Measurements from ENCODE around the gene C1orf216. TPM values are rescaled to one million over a fixed set of nuclear protein-coding genes. Genes with fewer than 3 reads are reported as not detected.
"Not testable (repeated sequence)": the region's sequence is repeated elsewhere in the genome, so short reads cannot be mapped to it uniquely, and the experiment has no call there.

C1orf216 gene
- total RNA-seq, 5 donors from 2014 or later (not counting 1 experiment from before 2014, with no cell fraction given), result 4.1 to 10.7 (median 7.3) TPM

GRCh38 chr1:35717911-35718476, 690 bp downstream of the C1orf216 start:
- H3K27ac Mint-ChIP-seq, result peak overlapping the region; percentile 3 to 62
- Histone ChIP-seq H3K27ac (ENCODE audit: low read length) (no peak overlapping the region), H3K36me3 (ENCODE audit: control insufficient read depth in 2 of 2, extremely low read depth in 1 of 2, insufficient read depth in 1 of 2, low read length in 1 of 2) (no peaks in the 10 kb centered on the region), H3K4me3 (ENCODE audit: control insufficient read depth in 1 of 2, extremely low read depth in 1 of 2, low read length in 1 of 2) (peak overlapping the region; percentile 76 to 87), H3K9me3 (no peaks in the 10 kb centered on the region), H3K27me3 (replicated peaks in 1 of 2; ENCODE audit: control insufficient read depth in 2 of 2, extremely low read depth in 1 of 2, insufficient read depth in 2 of 2, low read length in 1 of 2) (no peaks in the 10 kb centered on the region), H3K4me1 (ENCODE audit: control insufficient read depth in 1 of 2, extremely low read depth in 1 of 2, insufficient read depth in 2 of 2, low read length in 2 of 2) (peaks cover 3 to 40% of the 10 kb centered on the region in 2 experiments)
- WGBS (ENCODE audit: insufficient coverage), result 15% methylated on average over 2 of the region's 10 CpGs
- no peak for DNase-seq
- no peaks in the 10 kb centered on the region for H3K27me3 Mint-ChIP-seq
- CTCF ChIA-PET, result interaction anchor here in 1 of 2 donors (0.5 to 1.0 kb wide), 2 partner anchors 9 to 71 kb away, joined by 3 to 4 read pairs; no protein-coding TSS in a partner anchor
- H3K9me3 Mint-ChIP-seq, result no peaks in the 10 kb centered on the region
- peak overlapping the region; percentile 88 to 97 (median 91) for H3K4me3 Mint-ChIP-seq
- peaks cover 31 to 42% (median 32%) of the 10 kb centered on the region in 3 donors for H3K4me1 Mint-ChIP-seq
- H3K36me3 Mint-ChIP-seq, result peaks cover 5% of the 10 kb centered on the region
- POLR2A ChIA-PET, result no interaction called here
- no peak for ATAC-seq (replicated peaks in 1 of 4)

- WGBS (ENCODE audit: insufficient coverage), result 43% methylated on average over 15 of the region's 15 CpGs
- Mint-ChIP-seq H3K9me3 (no peaks in the 10 kb centered on the region), H3K27ac (no peak overlapping the region), H3K36me3 (peaks cover 5% of the 10 kb centered on the region), H3K27me3 (no peaks in the 10 kb centered on the region), H3K4me3 (peak overlapping the region in 1 of 3 donors; percentile 39), H3K4me1 (peaks cover 31 to 42% (median 32%) of the 10 kb centered on the region in 3 donors)
- DNase-seq, result peak; percentile 49 to 86 (median 71)
- peak; percentile 53 to 63 (median 56) for ATAC-seq (replicated peaks in 1 of 4)
- Histone ChIP-seq H3K27ac (ENCODE audit: low read length) (no peak overlapping the region), H3K9me3 (no peaks in the 10 kb centered on the region), H3K4me3 (ENCODE audit: control insufficient read depth in 1 of 2, extremely low read depth in 1 of 2, low read length in 1 of 2) (no peak overlapping the region), H3K4me1 (ENCODE audit: control insufficient read depth in 1 of 2, extremely low read depth in 1 of 2, insufficient read depth in 2 of 2, low read length in 2 of 2) (peaks cover 3 to 40% of the 10 kb centered on the region in 2 experiments), H3K36me3 (ENCODE audit: control insufficient read depth in 2 of 2, extremely low read depth in 1 of 2, insufficient read depth in 1 of 2, low read length in 1 of 2) (no peaks in the 10 kb centered on the region), H3K27me3 (replicated peaks in 1 of 2; ENCODE audit: control insufficient read depth in 2 of 2, extremely low read depth in 1 of 2, insufficient read depth in 2 of 2, low read length in 1 of 2) (peaks cover 0 to 3% of the 10 kb centered on the region in 2 experiments)
- ChIA-PET POLR2A (no interaction called here), CTCF (interaction anchor here (0.5 to 2.6 kb wide), 27 partner anchors 9 to 519 kb away, joined by 3 to 23 read pairs (median 5); partner anchors contain the start of gene CLSPN (in 1 of the 2))
Observed at GRCh38 chr1:35715568-35716002, 3.1 kb downstream of the C1orf216 start.

- peaks cover 0 to 3% of the 10 kb centered on the region in 2 experiments for H3K27me3 ChIP-seq (replicated peaks in 1 of 2; ENCODE audit: control insufficient read depth in 2 of 2, extremely low read depth in 1 of 2, insufficient read depth in 2 of 2, low read length in 1 of 2)
- Mint-ChIP-seq H3K36me3 (peaks cover 5% of the 10 kb centered on the region), H3K9me3 (no peaks in the 10 kb centered on the region), H3K27ac (no peak overlapping the region), H3K27me3 (no peaks in the 10 kb centered on the region), H3K4me1 (peaks cover 31 to 42% (median 32%) of the 10 kb centered on the region in 3 donors), H3K4me3 (no peak overlapping the region)
- H3K4me3 ChIP-seq (ENCODE audit: control insufficient read depth in 1 of 2, extremely low read depth in 1 of 2, low read length in 1 of 2), result no peak overlapping the region
- no peak for DNase-seq
- ChIA-PET POLR2A (no interaction called here), CTCF (interaction anchor here (0.5 to 2.6 kb wide), 22 partner anchors 8 to 264 kb away, joined by 3 to 23 read pairs (median 5); partner anchors contain the start of gene CLSPN (in 1 of the 2))
- peaks cover 3 to 40% of the 10 kb centered on the region in 2 experiments for H3K4me1 ChIP-seq (ENCODE audit: control insufficient read depth in 1 of 2, extremely low read depth in 1 of 2, insufficient read depth in 2 of 2, low read length in 2 of 2)
- no peak for ATAC-seq (replicated peaks in 1 of 4)
- 100% methylated on average over 1 of the region's 2 CpGs for WGBS (ENCODE audit: insufficient coverage)
- H3K27ac ChIP-seq (ENCODE audit: low read length), result no peak overlapping the region
- H3K36me3 ChIP-seq (ENCODE audit: control insufficient read depth in 2 of 2, extremely low read depth in 1 of 2, insufficient read depth in 1 of 2, low read length in 1 of 2), result no peaks in the 10 kb centered on the region
- no peaks in the 10 kb centered on the region for H3K9me3 ChIP-seq
Observed at GRCh38 chr1:35714921-35715567, 3.6 kb downstream of the C1orf216 start.

- Mint-ChIP-seq H3K27me3 (peaks cover 22 to 23% of the 10 kb centered on the region in 2 donors), H3K4me1 (peaks cover 29 to 31% (median 29%) of the 10 kb centered on the region in 3 donors)
- CTCF ChIA-PET, result interaction anchor here in 1 of 2 donors (0.6 to 0.7 kb wide), 3 partner anchors 64 to 142 kb away, joined by 3 to 4 read pairs (median 4); no protein-coding TSS in a partner anchor
- H3K9me3 ChIP-seq; H3K4me3 Mint-ChIP-seq; H3K27ac ChIP-seq (ENCODE audit: low read length); POLR2A ChIA-PET; H3K27ac Mint-ChIP-seq; H3K9me3 Mint-ChIP-seq; H3K4me3 ChIP-seq (ENCODE audit: control insufficient read depth in 1 of 2, extremely low read depth in 1 of 2, low read length in 1 of 2); ATAC-seq (replicated peaks in 1 of 4); H3K36me3 Mint-ChIP-seq; DNase-seq; H3K36me3 ChIP-seq (ENCODE audit: control insufficient read depth in 2 of 2, extremely low read depth in 1 of 2, insufficient read depth in 1 of 2, low read length in 1 of 2): not testable (repeated sequence)
- Histone ChIP-seq H3K27me3 (replicated peaks in 1 of 2; ENCODE audit: control insufficient read depth in 2 of 2, extremely low read depth in 1 of 2, insufficient read depth in 2 of 2, low read length in 1 of 2) (peaks cover 2 to 28% of the 10 kb centered on the region in 2 experiments), H3K4me1 (ENCODE audit: control insufficient read depth in 1 of 2, extremely low read depth in 1 of 2, insufficient read depth in 2 of 2, low read length in 2 of 2) (peaks cover 0 to 33% of the 10 kb centered on the region in 2 experiments)
- 94% methylated on average over 3 of the region's 5 CpGs for WGBS (ENCODE audit: insufficient coverage)
Observed at GRCh38 chr1:35711098-35711497, 7.6 kb downstream of the C1orf216 start.

- POLR2A ChIA-PET, result interaction anchor here in 1 of 2 donors (0.6 kb wide), 1 partner anchor 186 kb away, joined by 5 read pairs; no protein-coding TSS in a partner anchor
- 80% methylated on average over 1 of the region's 1 CpG for WGBS (ENCODE audit: insufficient coverage)
- Histone ChIP-seq H3K27me3 (replicated peaks in 1 of 2; ENCODE audit: control insufficient read depth in 2 of 2, extremely low read depth in 1 of 2, insufficient read depth in 2 of 2, low read length in 1 of 2) (peaks cover 2 to 32% of the 10 kb centered on the region in 2 experiments), H3K4me3 (ENCODE audit: control insufficient read depth in 1 of 2, extremely low read depth in 1 of 2, low read length in 1 of 2) (no peak overlapping the region), H3K36me3 (ENCODE audit: control insufficient read depth in 2 of 2, extremely low read depth in 1 of 2, insufficient read depth in 1 of 2, low read length in 1 of 2) (no peaks in the 10 kb centered on the region), H3K9me3 (no peaks in the 10 kb centered on the region), H3K27ac (ENCODE audit: low read length) (no peak overlapping the region), H3K4me1 (ENCODE audit: control insufficient read depth in 1 of 2, extremely low read depth in 1 of 2, insufficient read depth in 2 of 2, low read length in 2 of 2) (peaks cover 0 to 18% of the 10 kb centered on the region in 2 experiments)
- H3K4me3 Mint-ChIP-seq, result peak overlapping the region; percentile 65 to 90 (median 69)
- H3K27ac Mint-ChIP-seq, result no peak overlapping the region
- DNase-seq, result no peak
- H3K36me3 Mint-ChIP-seq, result no peaks in the 10 kb centered on the region
- no peaks in the 10 kb centered on the region for H3K9me3 Mint-ChIP-seq
- ATAC-seq (replicated peaks in 1 of 4), result no peak
- H3K27me3 Mint-ChIP-seq, result peaks cover 34 to 35% of the 10 kb centered on the region in 2 donors
- H3K4me1 Mint-ChIP-seq, result peaks cover 17 to 19% (median 18%) of the 10 kb centered on the region in 3 donors
- CTCF ChIA-PET, result no interaction called here
Observed at GRCh38 chr1:35708952-35709351, 9.7 kb downstream of the C1orf216 start.

GRCh38 chr1:35708441-35708921, 10.2 kb downstream of the C1orf216 start:
- H3K27me3 Mint-ChIP-seq, result peaks cover 34 to 35% of the 10 kb centered on the region in 2 donors
- Histone ChIP-seq H3K4me1 (ENCODE audit: control insufficient read depth in 1 of 2, extremely low read depth in 1 of 2, insufficient read depth in 2 of 2, low read length in 2 of 2) (peaks cover 0 to 18% of the 10 kb centered on the region in 2 experiments), H3K27ac (ENCODE audit: low read length) (no peak overlapping the region), H3K27me3 (replicated peaks in 1 of 2; ENCODE audit: control insufficient read depth in 2 of 2, extremely low read depth in 1 of 2, insufficient read depth in 2 of 2, low read length in 1 of 2) (peaks cover 2 to 36% of the 10 kb centered on the region in 2 experiments), H3K9me3 (no peaks in the 10 kb centered on the region), H3K4me3 (ENCODE audit: control insufficient read depth in 1 of 2, extremely low read depth in 1 of 2, low read length in 1 of 2) (peak overlapping the region; percentile 26 to 55), H3K36me3 (ENCODE audit: control insufficient read depth in 2 of 2, extremely low read depth in 1 of 2, insufficient read depth in 1 of 2, low read length in 1 of 2) (no peaks in the 10 kb centered on the region)
- H3K4me1 Mint-ChIP-seq, result peaks cover 17 to 19% (median 18%) of the 10 kb centered on the region in 3 donors
- no peaks in the 10 kb centered on the region for H3K9me3 Mint-ChIP-seq
- peak; percentile 6 to 21 (median 9) for ATAC-seq (replicated peaks in 1 of 4)
- CTCF ChIA-PET, result no interaction called here
- peak overlapping the region; percentile 65 to 90 (median 69) for H3K4me3 Mint-ChIP-seq
- DNase-seq, result peak in 1 of 35 experiments; percentile 4
- no peak overlapping the region for H3K27ac Mint-ChIP-seq
- 32% methylated on average over 7 of the region's 14 CpGs for WGBS (ENCODE audit: insufficient coverage)
- no peaks in the 10 kb centered on the region for H3K36me3 Mint-ChIP-seq
- POLR2A ChIA-PET, result interaction anchor here in 1 of 2 donors (0.6 kb wide), 1 partner anchor 186 kb away, joined by 5 read pairs; no protein-coding TSS in a partner anchor

All from T-cell (primary cell).